Measurements from ENCODE around the gene RAD51B. TPM values are rescaled to one million over a fixed set of nuclear protein-coding genes. Genes with fewer than 3 reads are reported as not detected.

Gene RAD51B
- total RNA-seq, 1 experiment from 2014 or later = 10.8 TPM

DNA sequence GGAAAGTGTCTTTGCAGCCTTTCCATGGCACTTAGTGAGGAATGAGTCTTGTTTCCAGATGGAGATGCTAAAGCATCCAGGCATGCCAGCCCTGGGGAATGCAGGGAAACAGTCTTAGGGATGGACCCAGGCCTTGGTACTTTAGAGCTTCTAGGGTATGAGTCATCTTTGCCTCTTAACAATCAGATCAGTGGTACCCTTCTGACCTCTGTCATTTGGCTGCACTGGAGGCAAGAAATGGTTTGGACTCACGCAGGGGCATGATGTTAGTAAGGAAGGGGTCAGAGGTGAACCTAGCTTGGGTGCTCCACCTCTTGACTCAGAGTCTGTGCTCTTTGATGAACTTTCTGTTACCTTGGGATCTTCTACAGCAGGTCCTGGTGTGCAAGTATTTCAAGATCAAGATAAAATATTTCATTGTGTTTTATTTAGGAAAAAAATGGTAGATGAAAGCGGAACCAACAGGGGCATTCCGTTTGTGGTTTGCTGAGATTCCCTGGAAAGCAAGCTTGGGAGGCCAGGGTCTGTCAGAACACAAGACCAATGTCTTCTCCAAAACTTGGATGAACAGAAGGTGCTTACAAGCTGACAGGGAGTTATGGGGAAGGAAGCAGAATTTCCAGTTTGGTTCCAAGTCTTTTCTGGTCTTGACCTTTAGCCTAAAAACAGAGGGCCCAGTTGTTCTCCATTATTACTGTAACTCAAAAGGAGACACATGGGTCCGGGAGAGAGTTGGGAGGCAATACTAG, 757.1 kb downstream of the RAD51B start:
- CTCF ChIA-PET = no interaction called here

DNA sequence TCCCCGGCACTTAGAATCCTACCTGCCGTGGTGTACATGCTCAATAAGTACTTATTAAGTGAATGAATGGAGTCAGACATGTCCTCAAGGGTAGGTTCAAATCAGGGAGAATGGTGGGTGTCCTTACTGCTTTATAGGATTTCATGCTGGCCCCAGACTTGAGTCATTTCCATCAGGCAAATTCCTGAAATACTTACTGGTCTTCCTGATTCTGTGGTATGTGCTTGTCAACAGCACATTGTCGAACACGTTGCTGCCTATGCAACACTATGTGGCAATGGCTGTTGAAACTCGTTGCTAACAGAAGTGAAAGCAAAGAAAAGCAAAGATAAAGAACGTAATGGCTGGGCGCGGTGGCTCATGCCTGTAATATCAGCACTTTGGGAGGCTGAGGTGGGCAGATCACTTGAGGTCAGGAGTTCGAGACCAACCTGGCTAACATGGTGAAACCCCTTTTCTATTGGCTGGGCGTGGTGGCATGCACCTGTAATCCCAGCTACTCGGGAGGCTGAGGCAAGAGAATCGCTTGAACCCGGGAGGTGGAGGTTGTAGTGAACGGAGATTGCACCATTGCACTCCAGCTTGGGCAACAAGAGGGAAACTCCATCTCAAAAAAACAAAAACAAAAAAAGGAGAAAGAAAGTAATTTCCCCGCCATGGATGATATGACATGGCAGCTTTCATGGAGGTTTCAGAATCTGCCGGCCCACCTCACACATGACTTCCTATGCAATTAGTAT, 758.4 kb downstream of the RAD51B start:
- H3K79me2 ChIP-seq (ENCODE audit: low read length) = no peaks in the 10 kb centered on the region
- BruUV-seq (replicated peaks) = no TSS peak
- H3K9me2 ChIP-seq (replicated peaks; ENCODE audit: low read length) = no peaks in the 10 kb centered on the region
- H3K4me1 ChIP-seq (ENCODE audit: insufficient read depth, low read length) = peaks cover 29% of the 10 kb centered on the region
- intact Hi-C loops (cut with micrococcal nuclease) = loop anchor here (2.0 kb wide), 1 partner anchor 27 kb away; no protein-coding TSS in a partner anchor
- ChIA-PET CTCF (interaction anchor here (1.0 kb wide), 1 partner anchor 105 kb away, joined by 5 read pairs; no protein-coding TSS in a partner anchor), POLR2A (ENCODE audit: unreplicated experiment) (no interaction called here)
- H3K36me3 ChIP-seq (ENCODE audit: low read depth, low read length) = no peaks in the 10 kb centered on the region
- H3K4me2 ChIP-seq (ENCODE audit: low read length) = peak overlapping the region; percentile 22
- DNase-seq (peak; percentile 91), ATAC-seq (peak; percentile 91)
- no peak for TF ChIP-seq EZH2phosphoT487 (IDR thresholded peaks at IDR 0.05; ENCODE audit: borderline replicate concordance, low read length)
- TF ChIP-seq, protein P1, sequence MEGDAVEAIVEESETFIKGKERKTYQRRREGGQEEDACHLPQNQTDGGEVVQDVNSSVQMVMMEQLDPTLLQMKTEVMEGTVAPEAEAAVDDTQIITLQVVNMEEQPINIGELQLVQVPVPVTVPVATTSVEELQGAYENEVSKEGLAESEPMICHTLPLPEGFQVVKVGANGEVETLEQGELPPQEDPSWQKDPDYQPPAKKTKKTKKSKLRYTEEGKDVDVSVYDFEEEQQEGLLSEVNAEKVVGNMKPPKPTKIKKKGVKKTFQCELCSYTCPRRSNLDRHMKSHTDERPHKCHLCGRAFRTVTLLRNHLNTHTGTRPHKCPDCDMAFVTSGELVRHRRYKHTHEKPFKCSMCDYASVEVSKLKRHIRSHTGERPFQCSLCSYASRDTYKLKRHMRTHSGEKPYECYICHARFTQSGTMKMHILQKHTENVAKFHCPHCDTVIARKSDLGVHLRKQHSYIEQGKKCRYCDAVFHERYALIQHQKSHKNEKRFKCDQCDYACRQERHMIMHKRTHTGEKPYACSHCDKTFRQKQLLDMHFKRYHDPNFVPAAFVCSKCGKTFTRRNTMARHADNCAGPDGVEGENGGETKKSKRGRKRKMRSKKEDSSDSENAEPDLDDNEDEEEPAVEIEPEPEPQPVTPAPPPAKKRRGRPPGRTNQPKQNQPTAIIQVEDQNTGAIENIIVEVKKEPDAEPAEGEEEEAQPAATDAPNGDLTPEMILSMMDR (conservative IDR thresholded peaks at IDR 0.05; ENCODE audit: low read depth, low read length) = no peak
- no peak for TF ChIP-seq EZH2 (IDR thresholded peaks at IDR 0.05; ENCODE audit: low read length, unreplicated experiment)
- peak overlapping the region; percentile 37 for H3K27ac ChIP-seq (ENCODE audit: low read length)
- H4K20me1 ChIP-seq (ENCODE audit: low read length) = no peaks in the 10 kb centered on the region
- H3K9ac ChIP-seq (ENCODE audit: low read length) = no peak overlapping the region; the same call in 1 of the 2 replicates
- H2AFZ ChIP-seq (ENCODE audit: low read length) = peak overlapping the region; percentile 5
- no peaks in the 10 kb centered on the region for H3F3A ChIP-seq (ENCODE audit: low read length, unreplicated experiment)
- H3K4me3 ChIP-seq (ENCODE audit: low read length) = no peak overlapping the region
- no peaks in the 10 kb centered on the region for H3K9me3 ChIP-seq (ENCODE audit: low read length)
- no peaks in the 10 kb centered on the region for H3K27me3 ChIP-seq (ENCODE audit: low read length)

More for the DNA sequence above, 757.1 kb downstream of the RAD51B start:
- 0 out of 2 replicates have a peak overlapping the region, but pooled peaks have one; percentile 4 for H3K4me2 ChIP-seq (ENCODE audit: low read length)
- DNase-seq (peak; percentile 30), ATAC-seq (no peak; the same call in 1 of the 2 replicates)
- no peaks in the 10 kb centered on the region for H3K79me2 ChIP-seq (ENCODE audit: low read length)
- intact Hi-C loops (cut with micrococcal nuclease) = loop anchor here (2.0 kb wide), 1 partner anchor 26 kb away; no protein-coding TSS in a partner anchor
- H3F3A ChIP-seq (ENCODE audit: low read length, unreplicated experiment) = no peaks in the 10 kb centered on the region
- H3K9ac ChIP-seq (ENCODE audit: low read length) = no peak overlapping the region
- no peaks in the 10 kb centered on the region for H4K20me1 ChIP-seq (ENCODE audit: low read length)
- no peak for TF ChIP-seq EZH2 (IDR thresholded peaks at IDR 0.05; ENCODE audit: low read length, unreplicated experiment)
- TF ChIP-seq, protein P1 (conservative IDR thresholded peaks at IDR 0.05; ENCODE audit: low read depth, low read length) = no peak
- TF ChIP-seq EZH2phosphoT487 (IDR thresholded peaks at IDR 0.05; ENCODE audit: borderline replicate concordance, low read length) = no peak
- peaks cover 29% of the 10 kb centered on the region for H3K4me1 ChIP-seq (ENCODE audit: insufficient read depth, low read length)
- no TSS peak for BruUV-seq (replicated peaks)
- H3K27ac ChIP-seq (ENCODE audit: low read length) = no peak overlapping the region
- H3K27me3 ChIP-seq (ENCODE audit: low read length) = no peaks in the 10 kb centered on the region
- H3K9me3 ChIP-seq (ENCODE audit: low read length) = no peaks in the 10 kb centered on the region
- no peaks in the 10 kb centered on the region for H3K36me3 ChIP-seq (ENCODE audit: low read depth, low read length)
- no peaks in the 10 kb centered on the region for H3K9me2 ChIP-seq (replicated peaks; ENCODE audit: low read length)
- POLR2A ChIA-PET (ENCODE audit: unreplicated experiment) = interaction anchor here (0.6 kb wide), 1 partner anchor 17 kb away, joined by 4 read pairs; no protein-coding TSS in a partner anchor
- H2AFZ ChIP-seq (ENCODE audit: low read length) = no peak overlapping the region
- no peak overlapping the region for H3K4me3 ChIP-seq (ENCODE audit: low read length)

Measured in PC-3 (cell line).